ENCODE results near the gene PPFIBP2.
"Not testable (repeated sequence)": the region's sequence is repeated elsewhere in the genome, so short reads cannot be mapped to it uniquely, and the experiment has no call there.

PPFIBP2 gene

DNA sequence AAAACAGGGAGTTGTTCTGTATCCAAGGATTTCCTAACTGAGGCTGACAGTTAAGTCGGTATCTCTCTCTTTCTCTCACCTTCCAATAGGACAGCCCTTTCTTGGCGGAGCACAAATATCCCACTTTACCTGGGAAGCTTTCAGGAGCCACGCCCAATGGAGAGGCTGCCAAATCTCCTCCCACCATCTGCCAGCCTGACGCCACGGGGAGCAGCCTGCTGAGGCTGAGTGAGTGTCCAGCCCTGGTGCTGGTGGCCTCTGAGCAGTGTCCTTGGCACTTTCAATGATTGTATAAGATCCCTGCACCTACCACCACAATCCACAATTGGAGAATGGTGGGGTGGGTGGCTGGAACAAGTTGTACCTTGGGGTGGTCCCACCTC, 125.8 kb downstream of the PPFIBP2 start:
- no peak for DNase-seq

GRCh38 chr11:7640816-7641215, 127.0 kb downstream of the PPFIBP2 start:
- no peak for DNase-seq

DNA sequence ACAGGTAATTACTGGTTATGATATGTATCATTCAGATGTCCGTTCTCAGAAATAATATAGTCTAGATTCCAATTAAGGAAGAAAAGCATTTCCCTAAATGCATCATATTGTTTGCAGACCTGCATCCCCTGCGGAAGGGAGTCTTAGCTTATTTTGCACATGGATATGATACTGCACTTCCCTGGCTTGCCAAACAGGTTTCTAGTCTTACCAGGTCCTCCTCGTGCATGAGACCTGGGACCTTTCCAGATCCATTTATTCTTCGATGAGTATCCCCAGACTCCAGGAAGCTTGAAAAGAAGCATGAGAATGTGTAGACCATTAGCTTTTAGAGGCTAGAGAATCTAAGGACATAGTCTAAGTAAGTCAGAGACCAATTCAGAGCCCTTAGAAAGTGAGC, 128.9 kb downstream of the PPFIBP2 start:
- DNase-seq, result no peak

DNA sequence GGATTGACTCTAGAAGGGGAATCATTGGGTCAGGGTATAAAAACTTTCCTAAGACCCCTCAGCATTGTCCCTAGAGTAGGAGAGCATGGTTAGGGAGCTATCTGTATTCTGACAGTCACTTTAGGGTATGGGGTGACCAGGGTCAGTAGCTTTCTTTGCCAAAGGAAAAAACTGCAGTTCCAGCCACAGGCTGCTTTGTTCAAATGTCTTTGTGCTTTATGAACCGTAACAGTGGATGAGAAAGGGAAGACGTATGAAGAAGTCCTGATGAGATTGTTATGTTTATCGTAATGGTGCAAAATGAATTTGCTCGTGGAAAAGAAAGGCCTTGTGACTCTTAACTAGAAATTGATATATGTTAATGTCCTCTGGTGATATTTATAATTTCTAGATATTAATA, 129.5 kb downstream of the PPFIBP2 start:
- no peak for DNase-seq

- no peak for DNase-seq
Observed at GRCh38 chr11:7645206-7645605, 131.4 kb downstream of the PPFIBP2 start.

DNA sequence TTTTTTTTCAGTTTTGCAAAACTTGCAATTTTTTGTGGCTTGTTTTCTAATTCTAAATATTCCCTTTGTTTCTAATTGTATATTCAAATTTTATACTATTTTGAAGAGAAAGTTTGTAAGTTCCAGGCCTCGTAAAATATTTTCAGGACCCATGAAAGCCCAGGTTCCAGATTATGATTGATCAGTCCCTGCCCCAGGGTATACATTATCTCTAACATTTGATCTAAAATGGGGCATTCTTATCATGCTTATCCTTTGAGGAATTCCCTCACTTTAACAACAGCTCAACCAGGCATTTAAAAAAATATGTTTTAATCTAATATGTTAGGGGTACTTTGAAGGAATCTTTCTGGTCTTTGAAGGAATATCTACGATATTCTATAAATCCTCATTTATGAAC, 133.1 kb downstream of the PPFIBP2 start:
- no peak for DNase-seq

GRCh38 chr11:7648264-7648663, 134.5 kb downstream of the PPFIBP2 start:
- no peak for DNase-seq

- DNase-seq, result peak; percentile 69 to 73
Observed at GRCh38 chr11:7651140-7651551, 137.3 kb downstream of the PPFIBP2 start.

- no peak for DNase-seq
Observed at GRCh38 chr11:7651700-7652099, 137.9 kb downstream of the PPFIBP2 start.

DNA sequence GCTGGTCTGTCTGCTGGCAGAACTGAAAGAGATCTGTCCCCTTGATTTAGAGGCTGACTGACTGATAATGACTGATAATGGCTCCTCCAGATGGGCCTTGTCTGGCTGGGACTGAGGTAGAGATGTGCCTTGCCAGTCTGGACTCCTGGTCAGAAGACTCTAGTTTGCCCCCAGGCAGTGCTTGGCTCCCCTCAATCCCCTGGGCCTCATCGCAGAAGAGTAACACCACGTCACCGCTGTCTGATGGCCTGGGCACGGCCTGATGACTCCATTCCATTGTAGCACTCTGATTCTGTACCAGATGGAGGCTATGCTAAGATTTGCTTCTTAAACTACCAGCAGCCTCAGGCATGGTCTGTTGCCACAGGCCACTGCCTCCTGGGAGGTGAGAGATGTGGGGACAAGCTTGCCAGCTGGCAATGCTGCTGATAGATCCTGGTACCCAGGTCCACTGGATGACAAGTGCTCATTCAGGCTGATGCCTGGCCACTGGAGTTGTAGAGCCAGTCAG, 140.5 kb downstream of the PPFIBP2 start:
- DNase-seq, result no peak

DNA sequence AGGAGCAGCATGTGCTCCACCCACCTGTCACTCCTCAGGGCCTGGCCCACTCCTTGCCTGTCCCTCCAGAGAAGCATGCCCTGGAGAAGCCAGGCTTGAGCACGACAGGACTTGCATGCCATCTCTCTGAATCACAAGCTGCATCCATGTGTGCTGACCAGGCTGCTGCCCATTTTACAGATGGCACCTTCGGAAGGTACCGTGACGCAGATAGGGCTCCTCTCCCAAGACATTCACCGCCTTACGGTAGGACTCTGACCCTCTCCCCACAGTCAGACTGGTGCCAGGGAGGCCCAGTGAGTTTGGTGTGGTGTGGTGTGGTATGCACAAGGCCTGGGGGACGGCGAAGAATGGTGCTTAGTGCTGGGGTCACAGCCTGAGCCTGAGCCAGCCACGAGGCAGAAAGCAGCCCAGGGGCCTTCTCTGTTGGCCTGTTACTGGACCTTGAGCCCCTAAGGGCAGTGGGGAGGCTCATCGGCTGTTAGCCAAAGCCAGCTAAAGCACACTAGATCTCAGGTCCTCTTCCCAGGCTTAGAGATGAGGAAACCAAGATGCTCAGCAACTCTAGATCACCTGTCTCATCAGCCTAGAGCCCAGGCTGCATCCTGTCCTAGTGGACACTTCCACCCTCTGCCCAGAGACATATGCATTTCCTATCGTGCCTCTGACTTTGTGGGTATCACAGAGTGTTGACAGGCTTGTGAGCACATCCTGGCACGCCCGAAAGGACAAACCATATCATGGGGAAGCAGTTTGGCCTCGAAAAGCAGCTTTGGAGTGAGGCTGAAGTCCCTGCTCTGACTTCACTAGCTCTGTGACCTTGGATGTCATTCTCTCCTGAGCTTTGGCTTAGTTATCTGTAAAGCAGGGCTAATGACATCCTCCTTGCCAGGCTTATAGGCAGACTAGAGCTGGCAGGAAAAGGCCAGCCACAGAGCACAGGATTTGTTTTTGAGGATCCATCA, 141.7 kb downstream of the PPFIBP2 start:
- no peak for DNase-seq

- DNase-seq, result no peak
Observed at GRCh38 chr11:7656704-7657103, 142.9 kb downstream of the PPFIBP2 start.

DNA sequence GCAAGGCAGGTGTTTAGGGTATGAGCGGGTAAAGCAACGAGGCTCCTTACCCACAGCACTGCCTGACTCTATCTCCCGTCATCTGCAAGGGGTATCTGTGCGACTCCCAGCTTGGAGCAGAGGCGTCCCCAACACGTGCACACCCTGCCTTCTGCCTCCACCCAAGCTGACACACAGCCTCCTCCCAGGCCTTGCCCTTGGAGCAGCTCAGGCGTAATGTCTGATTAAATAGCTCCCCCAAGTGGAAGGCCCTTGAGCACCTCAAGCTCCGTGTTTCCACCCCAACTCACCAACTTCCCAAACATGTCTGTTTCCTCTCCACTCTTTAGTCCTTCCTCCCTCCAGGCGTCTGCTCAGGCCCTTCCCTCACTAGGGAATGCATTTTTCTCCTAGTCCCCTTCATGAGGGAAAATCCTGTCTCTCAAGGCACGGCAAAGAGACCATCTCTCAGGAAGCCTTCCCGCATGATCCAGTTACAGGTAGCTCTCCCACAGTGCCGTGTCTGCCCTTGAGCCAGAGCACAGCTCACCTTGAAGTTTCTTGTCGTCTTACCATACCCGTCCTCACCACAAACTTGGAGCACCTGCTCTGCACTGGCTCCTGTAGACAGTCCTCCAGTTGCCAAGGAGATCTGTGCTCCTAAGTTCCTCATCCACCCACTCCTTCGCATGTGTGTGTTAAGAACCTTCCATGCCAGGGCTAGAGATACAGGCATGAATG, 143.7 kb downstream of the PPFIBP2 start:
- DNase-seq, result peak; percentile 33 to 57

DNA sequence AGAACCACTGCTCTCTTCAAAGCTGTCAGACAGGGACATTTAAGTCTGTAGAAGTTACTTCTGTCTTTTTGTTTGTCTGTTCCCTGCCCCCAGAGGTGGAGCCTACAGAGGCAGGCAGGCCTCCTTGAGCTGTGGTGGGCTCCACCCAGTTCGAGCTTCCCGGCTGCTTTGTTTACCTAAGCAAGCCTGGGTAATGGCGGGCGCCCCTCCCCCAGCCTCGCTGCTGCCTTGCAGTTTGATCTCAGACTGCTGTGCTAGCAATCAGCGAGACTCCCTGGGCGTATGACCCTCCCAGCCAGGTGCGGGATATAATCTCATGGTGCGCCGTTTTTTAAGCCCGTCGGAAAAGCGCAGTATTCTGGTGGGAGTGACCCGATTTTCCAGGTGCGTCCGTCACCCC, 149.7 kb downstream of the PPFIBP2 start:
- DNase-seq, result not testable (repeated sequence)

GRCh38 chr11:7664867-7665266, 151.1 kb downstream of the PPFIBP2 start:
- no peak for DNase-seq

DNA sequence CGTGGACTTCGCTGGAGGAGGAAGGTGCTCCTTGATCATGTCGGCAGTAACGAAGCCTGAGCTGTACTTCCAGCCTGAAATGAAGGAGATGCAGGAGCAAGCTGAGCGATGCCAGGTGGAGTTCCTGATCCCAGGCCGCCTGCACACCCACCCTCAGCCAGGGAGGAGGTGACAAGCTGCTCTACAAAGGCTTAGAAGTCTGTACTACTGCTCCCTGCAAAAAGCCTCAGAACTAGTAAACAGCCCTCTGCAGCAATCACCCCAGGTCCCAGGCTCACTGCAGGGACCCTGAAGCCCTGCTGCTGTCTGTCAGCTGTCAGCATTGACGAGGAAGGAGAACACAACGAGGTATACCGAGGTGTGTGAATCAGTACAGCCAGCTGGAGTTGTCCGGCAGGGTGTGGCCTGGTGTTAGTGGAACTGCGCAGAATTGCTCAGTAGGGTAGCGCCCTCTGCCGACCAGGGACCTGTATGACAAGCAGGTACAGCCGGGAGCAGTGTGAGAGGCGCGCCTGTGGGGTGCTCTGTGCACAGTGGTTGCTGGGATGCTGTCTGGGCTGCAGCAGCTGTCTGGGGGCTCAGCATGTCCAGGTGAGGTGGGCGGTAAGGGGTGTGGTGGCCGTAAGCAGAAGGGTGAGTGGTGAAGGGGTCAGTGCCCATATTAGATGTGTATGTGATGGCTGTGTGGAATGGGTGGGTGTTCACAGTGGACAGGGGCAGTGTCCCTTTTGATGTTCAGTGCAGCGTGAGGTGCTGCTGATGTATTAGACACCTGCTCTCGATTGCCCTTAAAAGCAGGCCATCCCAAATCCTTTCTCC, 151.9 kb downstream of the PPFIBP2 start:
- peak; percentile 47 to 59 for DNase-seq

DNA sequence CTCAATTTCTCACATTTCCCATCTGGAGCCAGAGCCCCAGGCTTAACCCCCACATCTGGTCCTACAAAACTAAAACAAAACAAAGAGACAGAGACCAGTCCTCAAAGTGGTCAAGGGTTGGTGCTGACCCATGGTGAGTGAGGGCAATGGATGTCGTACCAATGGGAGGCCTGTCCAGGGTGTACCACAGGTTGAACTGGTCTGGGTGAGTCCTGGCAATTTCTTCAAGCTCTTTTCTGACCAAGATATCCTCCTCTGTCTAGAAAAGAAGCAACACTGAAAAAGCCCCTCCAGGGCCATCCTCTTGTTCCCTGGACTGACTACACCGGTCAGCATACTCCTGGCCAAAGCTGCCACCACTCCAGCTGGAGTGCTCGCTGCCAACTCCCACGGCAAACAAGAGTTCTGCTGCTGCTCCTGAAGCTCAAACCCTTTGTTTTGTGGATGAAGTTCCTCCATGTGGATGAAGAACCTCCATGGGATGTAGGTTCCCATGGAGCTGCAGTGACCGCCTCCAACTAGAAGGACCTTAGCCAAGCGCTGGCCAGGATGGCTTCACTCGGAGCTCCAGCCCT, 152.6 kb downstream of the PPFIBP2 start:
- no peak for DNase-seq

DNA sequence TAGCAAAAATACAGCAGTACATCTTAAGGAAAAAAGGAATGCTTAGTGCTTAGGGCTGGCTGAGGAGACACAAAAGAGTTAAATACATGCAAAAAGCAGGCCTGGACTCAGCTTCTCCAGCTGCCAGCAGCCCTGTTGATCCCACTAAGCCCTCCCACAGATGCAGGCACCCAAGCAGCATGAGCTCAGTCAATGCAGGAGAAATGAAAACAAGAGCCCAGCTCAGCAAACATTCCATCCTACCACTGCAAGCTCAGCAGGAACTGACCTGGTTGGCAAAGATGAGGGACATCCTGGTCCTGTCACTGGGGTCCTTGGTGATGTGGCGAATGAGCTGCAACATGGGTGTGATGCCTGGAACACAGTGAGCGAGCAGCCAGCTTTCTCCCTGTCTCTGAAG, 153.7 kb downstream of the PPFIBP2 start:
- no peak for DNase-seq

DNA sequence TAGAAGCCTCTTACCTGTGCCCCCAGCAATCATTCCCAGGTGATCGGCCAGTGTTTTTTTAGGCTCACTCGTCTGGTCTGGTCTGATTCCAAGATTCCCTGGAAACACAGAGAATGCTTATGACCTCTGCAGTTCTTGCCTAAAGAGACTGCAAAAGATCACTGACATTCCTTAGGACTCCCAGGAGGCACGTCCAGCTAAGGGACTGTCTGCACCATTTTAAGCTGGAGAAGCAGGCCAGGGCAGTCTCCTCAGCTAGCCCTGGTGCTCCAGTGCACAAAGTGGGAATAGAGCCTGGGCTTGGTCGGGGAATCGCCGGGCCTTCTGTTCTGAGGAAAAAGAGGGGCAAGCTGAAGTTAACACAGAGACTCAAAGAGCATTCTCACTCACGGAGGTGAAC, 154.7 kb downstream of the PPFIBP2 start:
- DNase-seq, result no peak

DNA sequence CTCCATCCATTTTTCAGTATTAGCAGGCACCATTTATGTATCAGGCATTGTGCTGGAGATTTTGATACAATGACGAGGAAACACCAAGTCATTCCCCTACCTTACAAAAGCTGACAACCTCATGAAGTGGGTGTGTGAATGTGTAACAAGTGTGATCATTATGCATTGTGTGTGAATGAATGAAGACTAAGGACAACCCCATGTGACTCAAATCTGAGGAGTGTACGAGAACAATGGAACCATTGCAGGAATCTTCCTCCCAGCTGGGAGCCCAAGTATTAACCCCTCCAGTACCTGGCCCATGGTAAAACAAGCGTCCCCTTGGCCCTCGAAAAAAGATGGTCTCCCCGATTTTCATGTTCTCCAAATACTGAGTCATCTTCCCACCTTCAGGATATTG, 155.1 kb downstream of the PPFIBP2 start:
- DNase-seq, result no peak

DNA sequence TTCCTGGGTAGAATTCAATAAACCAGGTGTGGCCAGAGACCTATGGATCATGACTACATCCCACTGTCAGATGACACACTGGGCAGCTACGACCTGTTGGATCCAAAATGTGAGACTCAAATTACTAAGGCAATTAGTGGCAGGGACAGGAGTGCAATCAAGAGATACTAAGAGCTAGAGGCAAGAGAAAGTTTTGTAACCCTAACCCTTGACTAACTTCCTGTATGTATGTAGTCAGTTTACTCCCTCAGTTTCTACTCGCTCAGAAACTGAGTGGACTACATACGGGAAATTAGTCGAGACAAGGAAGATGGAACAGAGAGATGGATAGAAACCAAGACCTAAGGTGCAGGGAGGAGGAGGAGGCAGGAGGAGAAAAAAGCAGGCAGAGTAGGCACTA, 156.8 kb downstream of the PPFIBP2 start:
- DNase-seq, result peak; percentile 25 to 65

- DNase-seq, result no peak
Observed at GRCh38 chr11:7671347-7672215, 157.8 kb downstream of the PPFIBP2 start.

Data from AML-193 (cell line).